ENCODE results near the gene KIAA0930. TPM values are rescaled to one million over a fixed set of nuclear protein-coding genes. Genes with fewer than 3 reads are reported as not detected.
"Not testable (repeated sequence)": the region's sequence is repeated elsewhere in the genome, so short reads cannot be mapped to it uniquely, and the experiment has no call there.

The KIAA0930 gene
- polyA plus RNA-seq, 6 donors from 2014 or later = 2.8 to 5.7 (median 5.0) TPM

- Mint-ChIP-seq H3K4me3 (peak overlapping the region in 3 of 8 donors; percentile 25 to 66 (median 36)), H3K36me3 (no peaks in the 10 kb centered on the region), H3K27ac (no peak overlapping the region), H3K9me3 (no peaks in the 10 kb centered on the region), H3K27me3 (peaks cover 0 to 6% (median 0%) of the 10 kb centered on the region in 3 donors), H3K4me1 (peaks cover 40 to 47% (median 43%) of the 10 kb centered on the region in 3 donors)
- no peak for DNase-seq
- no peak for ATAC-seq (ENCODE audit: low read depth in 2 of 2)
Observed at GRCh38 chr22:45259754-45260394, 19.2 kb upstream of the KIAA0930 start.

- not testable (repeated sequence) for ATAC-seq (ENCODE audit: low read depth in 2 of 2); H3K9me3 Mint-ChIP-seq; H3K36me3 Mint-ChIP-seq; H3K27ac Mint-ChIP-seq; H3K4me3 Mint-ChIP-seq; H3K27me3 Mint-ChIP-seq; DNase-seq
- peaks cover 29 to 33% (median 29%) of the 10 kb centered on the region in 3 donors for H3K4me1 Mint-ChIP-seq
Observed at GRCh38 chr22:45257941-45258340, 17.2 kb upstream of the KIAA0930 start.

GRCh38 chr22:45254789-45255278 is 14.1 kb upstream of the KIAA0930 start:
- H3K27me3 Mint-ChIP-seq = peaks cover 0 to 3% (median 0%) of the 10 kb centered on the region in 3 donors
- H3K9me3 Mint-ChIP-seq = no peaks in the 10 kb centered on the region
- peaks cover 5 to 14% (median 5%) of the 10 kb centered on the region in 3 donors for H3K4me1 Mint-ChIP-seq
- DNase-seq (no peak), ATAC-seq (ENCODE audit: low read depth in 2 of 2) (no peak)
- peak overlapping the region in 1 of 8 donors; percentile 61 for H3K4me3 Mint-ChIP-seq
- H3K27ac Mint-ChIP-seq = no peak overlapping the region
- H3K36me3 Mint-ChIP-seq = no peaks in the 10 kb centered on the region

GRCh38 chr22:45254388-45254787 is 13.7 kb upstream of the KIAA0930 start:
- Mint-ChIP-seq H3K27ac (no peak overlapping the region), H3K9me3 (no peaks in the 10 kb centered on the region), H3K4me1 (peaks cover under 1 to 13% (median 5%) of the 10 kb centered on the region in 3 donors), H3K27me3 (no peaks in the 10 kb centered on the region), H3K4me3 (no peak overlapping the region), H3K36me3 (no peaks in the 10 kb centered on the region)
- no peak for DNase-seq
- no peak for ATAC-seq (ENCODE audit: low read depth in 2 of 2)

- H3K4me1 Mint-ChIP-seq = peaks cover 9 to 19% (median 16%) of the 10 kb centered on the region in 3 donors
- peak overlapping the region in 1 of 6 donors; percentile 76 for H3K27ac Mint-ChIP-seq
- H3K27me3 Mint-ChIP-seq = no peaks in the 10 kb centered on the region
- DNase-seq (no peak), ATAC-seq (ENCODE audit: low read depth in 2 of 2) (no peak)
- H3K36me3 Mint-ChIP-seq = no peaks in the 10 kb centered on the region
- no peaks in the 10 kb centered on the region for H3K9me3 Mint-ChIP-seq
- H3K4me3 Mint-ChIP-seq = no peak overlapping the region
Observed at GRCh38 chr22:45253039-45253641, 12.4 kb upstream of the KIAA0930 start.

- Mint-ChIP-seq H3K9me3 (no peaks in the 10 kb centered on the region), H3K4me3 (peak overlapping the region in 1 of 8 donors; percentile 5), H3K27ac (no peak overlapping the region), H3K36me3 (no peaks in the 10 kb centered on the region), H3K27me3 (no peaks in the 10 kb centered on the region), H3K4me1 (peaks cover 11 to 20% (median 12%) of the 10 kb centered on the region in 3 donors)
- ATAC-seq (ENCODE audit: low read depth in 2 of 2) (no peak), DNase-seq (no peak)
Observed at GRCh38 chr22:45251825-45252224, 11.1 kb upstream of the KIAA0930 start.

- ATAC-seq (ENCODE audit: low read depth in 2 of 2) (peak; percentile 44 to 64), DNase-seq (no peak)
- Mint-ChIP-seq H3K4me1 (peaks cover 21 to 31% (median 24%) of the 10 kb centered on the region in 3 donors), H3K27ac (peak overlapping the region in 3 of 6 donors; percentile 62 to 80 (median 74)), H3K9me3 (no peaks in the 10 kb centered on the region), H3K27me3 (no peaks in the 10 kb centered on the region), H3K4me3 (peak overlapping the region in 3 of 8 donors; percentile 15 to 42 (median 33)), H3K36me3 (no peaks in the 10 kb centered on the region)
Observed at GRCh38 chr22:45248832-45249561, 8.3 kb upstream of the KIAA0930 start.

GRCh38 chr22:45246060-45246985 is 5.6 kb upstream of the KIAA0930 start:
- no peaks in the 10 kb centered on the region for H3K9me3 Mint-ChIP-seq
- no peaks in the 10 kb centered on the region for H3K36me3 Mint-ChIP-seq
- ATAC-seq (ENCODE audit: low read depth in 2 of 2) (peak; percentile 59 to 60), DNase-seq (peak; percentile 33)
- H3K4me1 Mint-ChIP-seq = peaks cover 31 to 37% (median 36%) of the 10 kb centered on the region in 3 donors
- H3K27me3 Mint-ChIP-seq = no peaks in the 10 kb centered on the region
- H3K4me3 Mint-ChIP-seq = peak overlapping the region in 6 of 8 donors; percentile 1 to 88 (median 42)
- H3K27ac Mint-ChIP-seq = peak overlapping the region in 4 of 6 donors; percentile 74 to 89 (median 78)

GRCh38 chr22:45244916-45245315 is 4.2 kb upstream of the KIAA0930 start:
- no peaks in the 10 kb centered on the region for H3K9me3 Mint-ChIP-seq
- ATAC-seq (ENCODE audit: low read depth in 2 of 2) (no peak), DNase-seq (no peak)
- H3K36me3 Mint-ChIP-seq = no peaks in the 10 kb centered on the region
- H3K4me3 Mint-ChIP-seq = peak overlapping the region in 1 of 8 donors; percentile 41
- H3K4me1 Mint-ChIP-seq = peaks cover 36 to 47% (median 44%) of the 10 kb centered on the region in 3 donors
- H3K27me3 Mint-ChIP-seq = no peaks in the 10 kb centered on the region
- H3K27ac Mint-ChIP-seq = peak overlapping the region in 2 of 6 donors; percentile 12 to 28

- DNase-seq (no peak), ATAC-seq (ENCODE audit: low read depth in 2 of 2) (no peak)
- Mint-ChIP-seq H3K36me3 (no peaks in the 10 kb centered on the region), H3K27ac (peak overlapping the region in 1 of 6 donors; percentile 90), H3K9me3 (no peaks in the 10 kb centered on the region), H3K4me3 (peak overlapping the region in 4 of 8 donors; percentile 39 to 90 (median 68)), H3K4me1 (peaks cover 42 to 59% (median 48%) of the 10 kb centered on the region in 3 donors), H3K27me3 (no peaks in the 10 kb centered on the region)
Observed at GRCh38 chr22:45242778-45243191, 2.1 kb upstream of the KIAA0930 start.

- H3K36me3 Mint-ChIP-seq = no peaks in the 10 kb centered on the region
- peak overlapping the region; percentile 87 to 98 (median 95) for H3K4me3 Mint-ChIP-seq
- DNase-seq (peak; percentile 33), ATAC-seq (ENCODE audit: low read depth in 2 of 2) (peak; percentile 54)
- H3K9me3 Mint-ChIP-seq = no peaks in the 10 kb centered on the region
- no peaks in the 10 kb centered on the region for H3K27me3 Mint-ChIP-seq
- H3K27ac Mint-ChIP-seq = peak overlapping the region; percentile 76 to 94 (median 91)
- peaks cover 44 to 63% (median 54%) of the 10 kb centered on the region in 3 donors for H3K4me1 Mint-ChIP-seq
Observed at GRCh38 chr22:45240104-45240809, 437 bp downstream of the KIAA0930 start.

GRCh38 chr22:45239681-45240051 is 1.0 kb downstream of the KIAA0930 start:
- Mint-ChIP-seq H3K27ac (peak overlapping the region in 3 of 6 donors; percentile 78 to 93 (median 86)), H3K36me3 (no peaks in the 10 kb centered on the region), H3K9me3 (no peaks in the 10 kb centered on the region), H3K27me3 (no peaks in the 10 kb centered on the region), H3K4me3 (peak overlapping the region; percentile 87 to 98 (median 95)), H3K4me1 (peaks cover 44 to 68% (median 60%) of the 10 kb centered on the region in 3 donors)
- no peak for DNase-seq
- ATAC-seq (ENCODE audit: low read depth in 2 of 2) = no peak

Data from naive B cell (primary cell).